ENCODE measurements around the gene MORF4L1.

GRCh38 chr15:78838489-78838888, 34.2 kb upstream of the MORF4L1 start:
- TF ChIP-seq POLR2AphosphoS5 (IDR thresholded peaks at IDR 0.05; ENCODE audit: low read length) (no peak), MTA3 (IDR thresholded peaks at IDR 0.05; ENCODE audit: borderline replicate concordance, low read length) (no peak), JUND (IDR thresholded peaks at IDR 0.05; ENCODE audit: low read depth, low read length) (no peak), REST (IDR thresholded peaks at IDR 0.05; ENCODE audit: low read depth, low read length) (no peak)

Measured in GM12878 (cell line).